HG03575 (cell line): ENCODE data around the gene SREBF2.

ENCODE experiments used
- ATAC-seq: cut with Tn5 transposase; IDR thresholded peaks from one replicate; pipeline ENCODE4 v1.9.1; 2021; ENCODE audit not compliant: unreplicated experiment, insufficient number of reproducible peaks, low FRiP score; ENCODE audit errors: extremely low read depth

The SREBF2 gene

GRCh38 chr22:41838842-41839618, 6.1 kb downstream of the SREBF2 start:
- no peak for ATAC-seq

- no peak for ATAC-seq
Measured at GRCh38 chr22:41840216-41840615, 7.3 kb downstream of the SREBF2 start.

GRCh38 chr22:41841085-41841712, 8.3 kb downstream of the SREBF2 start:
- no peak for ATAC-seq

GRCh38 chr22:41842996-41843970, 10.4 kb downstream of the SREBF2 start:
- ATAC-seq: no peak

GRCh38 chr22:41844036-41844435, 11.1 kb downstream of the SREBF2 start:
- no peak for ATAC-seq

GRCh38 chr22:41844513-41844912, 11.6 kb downstream of the SREBF2 start:
- no peak for ATAC-seq

GRCh38 chr22:41845380-41846267, 12.7 kb downstream of the SREBF2 start:
- ATAC-seq: no peak

GRCh38 chr22:41846268-41846987, 13.5 kb downstream of the SREBF2 start:
- no peak for ATAC-seq

GRCh38 chr22:41847300-41847699, 14.4 kb downstream of the SREBF2 start:
- ATAC-seq: no peak

GRCh38 chr22:41848468-41848867, 15.6 kb downstream of the SREBF2 start:
- ATAC-seq: no peak

GRCh38 chr22:41856469-41856868, 23.6 kb downstream of the SREBF2 start:
- ATAC-seq: no peak

- ATAC-seq: no peak
Measured at GRCh38 chr22:41857155-41857859, 24.4 kb downstream of the SREBF2 start.

GRCh38 chr22:41857860-41858199, 24.9 kb downstream of the SREBF2 start:
- ATAC-seq: no peak

- ATAC-seq: no peak
Measured at GRCh38 chr22:41862160-41862529, 29.2 kb downstream of the SREBF2 start.

GRCh38 chr22:41862530-41863266, 29.8 kb downstream of the SREBF2 start:
- ATAC-seq: no peak

- no peak for ATAC-seq
Measured at GRCh38 chr22:41863472-41863871, 30.6 kb downstream of the SREBF2 start.

- no peak for ATAC-seq
Measured at GRCh38 chr22:41868556-41868955, 35.7 kb downstream of the SREBF2 start.
